ENCODE results near the gene RAB22A.
"Not testable (repeated sequence)": the region's sequence is repeated elsewhere in the genome, so short reads cannot be mapped to it uniquely, and the experiment has no call there.

The RAB22A gene

GRCh38 chr20:58406422-58407001 lies 97.0 kb downstream of the RAB22A start:
- Mint-ChIP-seq H3K4me3 (no peak overlapping the region), H3K27ac (peak overlapping the region in 1 of 3 experiments; percentile 31), H3K9me3 (no peaks in the 10 kb centered on the region), H3K36me3 (ENCODE audit: low read depth) (peaks cover 14% of the 10 kb centered on the region), H3K4me1 (peaks cover 20% of the 10 kb centered on the region), H3K27me3 (ENCODE audit: low read depth) (no peaks in the 10 kb centered on the region)
- TF ChIP-seq CTCF (IDR thresholded peaks at IDR 0.05; ENCODE audit: unreplicated experiment in 3 of 3): no peak

GRCh38 chr20:58407201-58407873 lies 97.8 kb downstream of the RAB22A start:
- Mint-ChIP-seq H3K9me3 (peaks cover 2% of the 10 kb centered on the region), H3K27ac (no peak overlapping the region), H3K4me1 (peaks cover 20% of the 10 kb centered on the region), H3K36me3 (ENCODE audit: low read depth) (peaks cover 20% of the 10 kb centered on the region), H3K27me3 (ENCODE audit: low read depth) (no peaks in the 10 kb centered on the region), H3K4me3 (no peak overlapping the region)
- no peak for TF ChIP-seq CTCF (IDR thresholded peaks at IDR 0.05; ENCODE audit: unreplicated experiment in 3 of 3)

GRCh38 chr20:58407966-58408557 lies 98.5 kb downstream of the RAB22A start:
- Mint-ChIP-seq H3K27ac (peak overlapping the region in 1 of 3 experiments; percentile 16), H3K9me3 (peaks cover 2% of the 10 kb centered on the region), H3K27me3 (ENCODE audit: low read depth) (no peaks in the 10 kb centered on the region), H3K36me3 (ENCODE audit: low read depth) (peaks cover 25% of the 10 kb centered on the region), H3K4me1 (peaks cover 20% of the 10 kb centered on the region), H3K4me3 (no peak overlapping the region)
- no peak for TF ChIP-seq CTCF (IDR thresholded peaks at IDR 0.05; ENCODE audit: unreplicated experiment in 3 of 3)

GRCh38 chr20:58408603-58409246 lies 99.2 kb downstream of the RAB22A start:
- H3K36me3 Mint-ChIP-seq (ENCODE audit: low read depth): peaks cover 25% of the 10 kb centered on the region
- H3K27ac Mint-ChIP-seq: no peak overlapping the region
- no peak for TF ChIP-seq CTCF (IDR thresholded peaks at IDR 0.05; ENCODE audit: unreplicated experiment in 3 of 3)
- H3K27me3 Mint-ChIP-seq (ENCODE audit: low read depth): no peaks in the 10 kb centered on the region
- H3K4me3 Mint-ChIP-seq: no peak overlapping the region
- H3K9me3 Mint-ChIP-seq: peaks cover 2% of the 10 kb centered on the region
- peaks cover 20% of the 10 kb centered on the region for H3K4me1 Mint-ChIP-seq

- not testable (repeated sequence) for H3K9me3 Mint-ChIP-seq; H3K27me3 Mint-ChIP-seq (ENCODE audit: low read depth); H3K27ac Mint-ChIP-seq; H3K4me3 Mint-ChIP-seq; H3K4me1 Mint-ChIP-seq
- peaks cover 57% of the 10 kb centered on the region for H3K36me3 Mint-ChIP-seq (ENCODE audit: low read depth)
Observed at GRCh38 chr20:58414216-58414615, 104.7 kb downstream of the RAB22A start.

GRCh38 chr20:58414786-58415185 lies 105.3 kb downstream of the RAB22A start:
- peaks cover 58% of the 10 kb centered on the region for H3K36me3 Mint-ChIP-seq (ENCODE audit: low read depth)
- not testable (repeated sequence) for H3K9me3 Mint-ChIP-seq; H3K4me1 Mint-ChIP-seq; H3K4me3 Mint-ChIP-seq; H3K27ac Mint-ChIP-seq; H3K27me3 Mint-ChIP-seq (ENCODE audit: low read depth)

Data from nephron (organoid).